ENCODE results near the gene MCU. TPM values are rescaled to one million over a fixed set of nuclear protein-coding genes. Genes with fewer than 3 reads are reported as not detected.

Gene MCU
- total RNA-seq, 1 donor from 2014 or later, result 15.5 TPM

DNA sequence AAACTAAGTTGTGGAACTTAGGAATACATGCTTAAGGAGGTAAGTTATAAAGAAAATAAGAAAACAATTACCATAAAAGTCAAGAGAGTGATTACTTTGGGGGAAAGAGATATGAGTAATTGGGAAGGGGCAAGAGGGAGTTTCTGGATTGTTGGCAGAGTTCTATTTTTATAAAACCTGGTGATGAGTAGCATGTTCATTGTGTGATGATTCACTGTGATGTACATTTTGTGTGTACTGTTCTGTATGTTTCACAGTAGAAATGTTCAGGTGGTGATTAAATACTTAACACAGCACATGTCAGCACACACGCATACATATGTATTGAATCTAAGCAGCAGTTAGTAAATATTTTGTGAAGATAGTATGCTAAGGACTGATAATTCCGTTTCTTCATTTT, 191.9 kb downstream of the MCU start:
- ATAC-seq (ENCODE audit: low read depth), result no peak
- Mint-ChIP-seq H3K27me3 (no peaks in the 10 kb centered on the region), H3K27ac (no peak overlapping the region), H3K36me3 (ENCODE audit: low read depth) (peaks cover 52% of the 10 kb centered on the region), H3K9me3 (peaks cover 8% of the 10 kb centered on the region), H3K4me1 (peaks cover 9% of the 10 kb centered on the region), H3K4me3 (no peak overlapping the region)
- no peak for DNase-seq
- TF ChIP-seq CTCF (IDR thresholded peaks at IDR 0.05), result no peak
- POLR2A ChIA-PET, result no interaction called here
- CTCF ChIA-PET, result interaction anchor here (0.6 kb wide), 1 partner anchor 85 kb away, joined by 3 read pairs; no protein-coding TSS in a partner anchor
- intact Hi-C loops (cut with micrococcal nuclease), result no loop called here

DNA sequence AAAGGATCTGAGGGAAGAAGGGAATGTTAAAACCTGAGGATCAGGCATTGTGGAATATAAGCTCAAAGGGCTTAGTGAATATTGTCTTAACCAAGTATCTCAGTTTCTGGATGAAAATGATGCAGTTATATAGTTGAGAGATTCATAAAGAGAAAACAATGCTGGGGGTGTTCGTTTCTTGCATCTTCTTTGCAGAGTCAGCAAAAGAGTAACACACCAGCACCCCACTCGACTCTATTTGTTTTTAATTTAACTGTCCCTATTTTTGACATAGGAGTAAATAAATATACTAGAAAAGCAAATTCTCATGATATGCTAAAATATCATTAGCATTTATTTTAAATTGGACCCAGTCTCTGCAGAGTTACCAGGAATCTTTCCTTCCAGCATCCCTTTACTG, 194.0 kb downstream of the MCU start:
- Mint-ChIP-seq H3K36me3 (ENCODE audit: low read depth) (peaks cover 46% of the 10 kb centered on the region), H3K4me1 (peaks cover 9% of the 10 kb centered on the region), H3K27me3 (no peaks in the 10 kb centered on the region), H3K27ac (no peak overlapping the region), H3K9me3 (peaks cover 8% of the 10 kb centered on the region), H3K4me3 (no peak overlapping the region)
- DNase-seq (no peak), ATAC-seq (ENCODE audit: low read depth) (no peak)
- CTCF ChIA-PET, result no interaction called here
- intact Hi-C loops (cut with micrococcal nuclease), result no loop called here
- no peak for TF ChIP-seq CTCF (IDR thresholded peaks at IDR 0.05)
- POLR2A ChIA-PET, result no interaction called here

GRCh38 chr10:72886621-72887020, 194.7 kb downstream of the MCU start:
- peaks cover 44% of the 10 kb centered on the region for H3K36me3 Mint-ChIP-seq (ENCODE audit: low read depth)
- DNase-seq, result no peak
- CTCF ChIA-PET, result no interaction called here
- POLR2A ChIA-PET, result no interaction called here
- intact Hi-C loops (cut with micrococcal nuclease), result no loop called here
- H3K9me3 Mint-ChIP-seq, result peaks cover 8% of the 10 kb centered on the region
- no peak overlapping the region for H3K4me3 Mint-ChIP-seq
- peaks cover 9% of the 10 kb centered on the region for H3K4me1 Mint-ChIP-seq
- H3K27me3 Mint-ChIP-seq, result no peaks in the 10 kb centered on the region
- TF ChIP-seq CTCF (IDR thresholded peaks at IDR 0.05), result no peak
- ATAC-seq (ENCODE audit: low read depth), result no peak
- H3K27ac Mint-ChIP-seq, result no peak overlapping the region

DNA sequence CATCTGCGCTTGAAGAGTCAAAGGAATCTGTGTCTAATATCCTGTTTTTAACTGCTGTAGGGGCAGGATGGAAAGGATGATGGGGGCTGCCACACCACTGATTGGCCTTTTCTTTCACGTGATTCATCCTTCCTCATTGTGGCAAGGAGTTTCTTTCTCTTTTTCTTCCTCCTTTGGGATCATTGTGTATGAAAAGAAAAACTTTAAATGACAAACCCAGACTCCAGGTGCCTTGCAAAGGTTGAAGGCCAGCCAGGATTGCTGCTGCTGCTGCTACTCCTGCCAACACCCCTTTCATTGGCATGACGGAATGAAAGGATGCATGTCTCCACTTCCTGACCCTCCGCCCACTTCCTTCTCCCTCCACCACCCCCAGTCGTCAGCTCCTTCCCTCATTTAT, 195.1 kb downstream of the MCU start:
- intact Hi-C loops (cut with micrococcal nuclease), result no loop called here
- Mint-ChIP-seq H3K27ac (no peak overlapping the region), H3K36me3 (ENCODE audit: low read depth) (peaks cover 40% of the 10 kb centered on the region), H3K4me1 (peaks cover 9% of the 10 kb centered on the region), H3K9me3 (peaks cover 6% of the 10 kb centered on the region), H3K4me3 (peak overlapping the region; percentile 58), H3K27me3 (no peaks in the 10 kb centered on the region)
- DNase-seq (no peak), ATAC-seq (ENCODE audit: low read depth) (no peak)
- TF ChIP-seq CTCF (IDR thresholded peaks at IDR 0.05), result no peak
- POLR2A ChIA-PET, result no interaction called here
- CTCF ChIA-PET, result no interaction called here

- ChIA-PET CTCF (no interaction called here), POLR2A (no interaction called here)
- Mint-ChIP-seq H3K36me3 (ENCODE audit: low read depth) (peaks cover 32% of the 10 kb centered on the region), H3K9me3 (no peaks in the 10 kb centered on the region), H3K27ac (no peak overlapping the region), H3K4me1 (peaks cover 9% of the 10 kb centered on the region), H3K27me3 (no peaks in the 10 kb centered on the region), H3K4me3 (no peak overlapping the region)
- no peak for TF ChIP-seq CTCF (IDR thresholded peaks at IDR 0.05)
- ATAC-seq (ENCODE audit: low read depth), result no peak
- intact Hi-C loops (cut with micrococcal nuclease), result no loop called here
- no peak for DNase-seq
These were observed 196.3 kb downstream of the MCU start for GRCh38 chr10:72888151-72888638.
